GM23338 (cell line): Measurements from ENCODE around the gene USH1G.

Experiments used
- CREB1 ChIP-seq: fragments of 250-450 bp; sonication (Bioruptor Pico); IDR thresholded peaks from 2 replicates; pipeline ENCODE4 v1.5.0; 2020; ENCODE audit warnings: low read depth, mild to moderate bottlenecking, moderate library complexity
- CTCF ChIP-seq, 2 experiments: fragments of 200-600 bp in 1 of 2; sonication (generic) in 1 of 2; conservative IDR thresholded peaks; 2 replicates each; pipeline versions ENCODE4 v1.5.1 to v1.6.1; 2016 to 2017; ENCODE audit warnings: antibody characterized with exemption in 2 of 2, low read depth in 2 of 2, mild to moderate bottlenecking in 2 of 2, moderate library complexity in 1 of 2
- ETS1 ChIP-seq: IDR thresholded peaks from 2 replicates; pipeline ENCODE4 v1.6.1; 2016; ENCODE audit warnings: antibody characterized with exemption
- EZH2 ChIP-seq: fragments of 200-600 bp; sonication (generic); IDR thresholded peaks from one replicate; pipeline ENCODE4 v1.8.0; 2017; ENCODE audit warnings: antibody characterized with exemption, mild to moderate bottlenecking, low read depth; ENCODE audit not compliant: unreplicated experiment
- JUNB ChIP-seq: IDR thresholded peaks from one replicate; pipeline ENCODE4 v1.6.1; 2016; ENCODE audit warnings: antibody characterized with exemption; ENCODE audit not compliant: unreplicated experiment
- NANOG ChIP-seq: IDR thresholded peaks from 2 replicates; pipeline ENCODE4 v1.6.1; 2016; ENCODE audit warnings: antibody characterized with exemption, borderline replicate concordance
- POLR2AphosphoS5 ChIP-seq: IDR thresholded peaks from 2 replicates; pipeline ENCODE4 v1.6.1; 2016; ENCODE audit warnings: antibody characterized with exemption, low read depth
- REST ChIP-seq: IDR thresholded peaks from one replicate; pipeline ENCODE4 v1.6.1; 2018; ENCODE audit warnings: antibody characterized with exemption; ENCODE audit not compliant: unreplicated experiment

GRCh38 chr17:74930535-74931036 is 7.5 kb upstream of the USH1G start:
- TF ChIP-seq CTCF (conservative IDR thresholded peaks at IDR 0.05; ENCODE audit: low read depth in 2 of 2) (no peak), CREB1 (CRISPR knock-in tag) (no peak), REST (no peak), JUNB (no peak), POLR2AphosphoS5 (no peak), EZH2 (no peak), ETS1 (no peak), NANOG (no peak)
